CD4-positive, alpha-beta T cell (primary cell): Measurements from ENCODE around the gene RHOU. TPM values are rescaled to one million over a fixed set of nuclear protein-coding genes. Genes with fewer than 3 reads are reported as not detected.

Experiments
- ATAC-seq: fragments of 200-7000 bp; cut with Tn5 transposase; one replicate; pipeline ENCODE4 v1.10.0; 2022; ENCODE audit warnings: mild to moderate bottlenecking; ENCODE audit not compliant: poor library complexity
- CTCF ChIA-PET: fragments of 350-600 bp; sonication (Branson Sonifier 250); formaldehyde crosslinking; loops from one replicate; lab custom pipeline; 2021; ENCODE audit warnings: antibody characterized with exemption, inconsistent platforms; lab: Charles Lee
- POLR2A ChIA-PET: fragments of 350-600 bp; sonication (Branson Sonifier 250); formaldehyde crosslinking; loops from one replicate; lab custom pipeline; 2021; ENCODE audit warnings: antibody characterized with exemption, inconsistent platforms; lab: Charles Lee
- DNase-seq, 14 experiments: peaks; one replicate each; pipeline ENCODE4 v3.0.0-alpha.2; 2013 to 2020; ENCODE audit warnings: mixed read lengths in 2 of 14
- H3K27ac ChIP-seq, 2 donors: one replicate each; pipeline versions ENCODE4 v1.5.1 to v1.7.0; 2013; ENCODE audit warnings: low read length in 2 of 2, low read depth in 1 of 2, mild to moderate bottlenecking in 1 of 2
- H3K27me3 ChIP-seq, 2 experiments: 1 replicate in 1 of 2; 2 replicates in 1 of 2; pipeline versions ENCODE4 v1.6.1 to v1.7.0; 2013; ENCODE audit warnings: low read length in 2 of 2, control low read depth in 1 of 2, mild to moderate bottlenecking in 1 of 2, moderate library complexity in 1 of 2; ENCODE audit not compliant: insufficient read depth in 2 of 2, control insufficient read depth in 1 of 2
- H3K36me3 ChIP-seq: one replicate; pipeline ENCODE4 v1.6.1; 2013; ENCODE audit warnings: low read length, control low read depth; ENCODE audit not compliant: insufficient read depth
- H3K4me1 ChIP-seq: one replicate; pipeline ENCODE4 v1.6.1; 2013; ENCODE audit warnings: low read length, control low read depth; ENCODE audit not compliant: insufficient read depth
- H3K4me3 ChIP-seq: one replicate; pipeline ENCODE4 v1.5.1; 2013; ENCODE audit warnings: mild to moderate bottlenecking, low read length, moderate library complexity
- H3K9me3 ChIP-seq, 2 experiments: 1 replicate in 1 of 2; 2 replicates in 1 of 2; pipeline versions ENCODE4 v1.6.1 to v1.7.0; 2013; ENCODE audit warnings: low read length in 2 of 2, mild to moderate bottlenecking in 2 of 2, control low read depth in 1 of 2, moderate library complexity in 1 of 2; ENCODE audit not compliant: control insufficient read depth in 1 of 2, insufficient read depth in 1 of 2
- H3K27ac Mint-ChIP-seq: one replicate; pipeline ENCODE4 v1.8.0; 2020; ENCODE audit warnings: mixed read lengths
- H3K27me3 Mint-ChIP-seq: one replicate; pipeline ENCODE4 v1.8.0; 2021; ENCODE audit warnings: mixed read lengths
- H3K36me3 Mint-ChIP-seq: one replicate; pipeline ENCODE4 v1.8.0; 2021; ENCODE audit warnings: low read depth, mixed read lengths
- H3K4me1 Mint-ChIP-seq: one replicate; pipeline ENCODE4 v1.8.0; 2021; ENCODE audit warnings: low read depth, mixed read lengths
- H3K4me3 Mint-ChIP-seq: one replicate; pipeline ENCODE4 v1.8.0; 2020; ENCODE audit warnings: mild to moderate bottlenecking, mixed read lengths
- H3K9me3 Mint-ChIP-seq: one replicate; pipeline ENCODE4 v1.8.0; 2020; ENCODE audit warnings: mixed read lengths
- intact Hi-C, 2 experiments: fragments of 100-400 bp; cut with DNase I in 1 of 2; cut with micrococcal nuclease in 1 of 2; formaldehyde crosslinking; loops; one replicate each; pipeline versions ENCODE4 v1.15.1 to v1.9.0; 2023 to 2025; cut with DNase I, micrococcal nuclease
- total RNA-seq, 174 experiments: library from RNA in 2 of 174; stranded (reverse) in 2 of 174; gene quantifications; one replicate each; pipeline ENCODE4 v1.2.3 and lab custom pipeline; 2021 to 2026
- TF ChIP-seq, protein P1 (sequence below): fragments of 200-600 bp; IDR thresholded peaks from one replicate; pipeline ENCODE4 v1.8.0; 2022; ENCODE audit warnings: antibody characterized with exemption, mild to moderate bottlenecking

The RHOU gene
- total RNA-seq, 2 experiments from 2014 or later = 1.2 TPM

DNA sequence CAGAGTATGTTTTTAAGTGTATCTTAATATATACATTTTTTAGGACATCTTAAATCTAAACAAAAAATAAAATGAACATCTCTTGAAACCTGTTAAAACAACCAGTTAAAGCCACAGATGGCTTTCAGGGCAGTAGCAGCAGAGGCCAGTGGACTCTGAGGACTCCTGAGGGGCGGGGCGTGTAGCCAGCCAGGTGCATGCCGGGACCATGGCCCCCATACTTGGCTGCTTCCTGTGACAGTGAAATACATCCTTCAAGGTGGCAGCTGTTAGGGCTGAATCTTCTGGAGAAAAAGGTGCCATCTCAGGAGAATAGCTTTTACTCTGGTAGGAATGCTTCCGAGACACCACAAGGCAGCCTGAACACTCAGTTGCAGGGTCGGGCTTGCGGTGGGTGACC lies 9.6 kb downstream of the RHOU start:
- H3K4me1 ChIP-seq = peaks cover 6% of the 10 kb centered on the region
- Mint-ChIP-seq H3K27me3 (no peaks in the 10 kb centered on the region), H3K9me3 (no peaks in the 10 kb centered on the region), H3K36me3 (peaks cover 21% of the 10 kb centered on the region), H3K27ac (no peak overlapping the region), H3K4me3 (no peak overlapping the region), H3K4me1 (peaks cover 20% of the 10 kb centered on the region)
- H3K27ac ChIP-seq = no peak overlapping the region
- TF ChIP-seq, protein P1, sequence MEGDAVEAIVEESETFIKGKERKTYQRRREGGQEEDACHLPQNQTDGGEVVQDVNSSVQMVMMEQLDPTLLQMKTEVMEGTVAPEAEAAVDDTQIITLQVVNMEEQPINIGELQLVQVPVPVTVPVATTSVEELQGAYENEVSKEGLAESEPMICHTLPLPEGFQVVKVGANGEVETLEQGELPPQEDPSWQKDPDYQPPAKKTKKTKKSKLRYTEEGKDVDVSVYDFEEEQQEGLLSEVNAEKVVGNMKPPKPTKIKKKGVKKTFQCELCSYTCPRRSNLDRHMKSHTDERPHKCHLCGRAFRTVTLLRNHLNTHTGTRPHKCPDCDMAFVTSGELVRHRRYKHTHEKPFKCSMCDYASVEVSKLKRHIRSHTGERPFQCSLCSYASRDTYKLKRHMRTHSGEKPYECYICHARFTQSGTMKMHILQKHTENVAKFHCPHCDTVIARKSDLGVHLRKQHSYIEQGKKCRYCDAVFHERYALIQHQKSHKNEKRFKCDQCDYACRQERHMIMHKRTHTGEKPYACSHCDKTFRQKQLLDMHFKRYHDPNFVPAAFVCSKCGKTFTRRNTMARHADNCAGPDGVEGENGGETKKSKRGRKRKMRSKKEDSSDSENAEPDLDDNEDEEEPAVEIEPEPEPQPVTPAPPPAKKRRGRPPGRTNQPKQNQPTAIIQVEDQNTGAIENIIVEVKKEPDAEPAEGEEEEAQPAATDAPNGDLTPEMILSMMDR = no peak
- H3K9me3 ChIP-seq = no peaks in the 10 kb centered on the region
- H3K4me3 ChIP-seq = no peak overlapping the region
- DNase-seq = no peak
- peaks cover 16% of the 10 kb centered on the region for H3K36me3 ChIP-seq
- intact Hi-C loops = no loop called here
- CTCF ChIA-PET = no interaction called here
- ATAC-seq = no peak
- H3K27me3 ChIP-seq = no peaks in the 10 kb centered on the region
- POLR2A ChIA-PET = no interaction called here

DNA sequence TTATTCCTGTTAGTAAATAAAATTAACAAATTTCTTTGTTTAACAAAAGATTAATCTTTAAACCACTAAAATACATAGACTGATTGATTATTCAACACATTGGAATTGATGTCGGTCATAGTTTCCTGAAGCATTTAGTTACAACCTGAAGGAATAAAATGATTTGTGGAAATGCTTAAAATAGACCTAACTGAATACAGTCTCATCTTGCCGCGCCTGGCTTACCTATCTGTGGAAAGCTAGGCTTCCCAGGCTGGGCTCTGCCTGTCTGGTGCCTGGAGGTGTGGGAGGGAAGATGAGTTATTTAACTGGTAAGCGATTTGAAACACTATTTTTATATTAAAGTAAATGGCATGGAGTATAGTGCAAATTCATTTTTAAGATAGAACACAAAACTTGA lies 10.2 kb downstream of the RHOU start:
- ChIA-PET CTCF (no interaction called here), POLR2A (no interaction called here)
- DNase-seq (no peak), ATAC-seq (no peak)
- intact Hi-C loops = no loop called here
- Histone ChIP-seq H3K27me3 (no peaks in the 10 kb centered on the region), H3K4me3 (no peak overlapping the region), H3K9me3 (no peaks in the 10 kb centered on the region), H3K27ac (no peak overlapping the region), H3K4me1 (peaks cover 6% of the 10 kb centered on the region), H3K36me3 (peaks cover 16% of the 10 kb centered on the region)
- Mint-ChIP-seq H3K9me3 (no peaks in the 10 kb centered on the region), H3K27me3 (no peaks in the 10 kb centered on the region), H3K36me3 (peaks cover 21% of the 10 kb centered on the region), H3K4me1 (peaks cover 20% of the 10 kb centered on the region), H3K4me3 (no peak overlapping the region), H3K27ac (no peak overlapping the region)
- TF ChIP-seq, protein P1 = no peak

DNA sequence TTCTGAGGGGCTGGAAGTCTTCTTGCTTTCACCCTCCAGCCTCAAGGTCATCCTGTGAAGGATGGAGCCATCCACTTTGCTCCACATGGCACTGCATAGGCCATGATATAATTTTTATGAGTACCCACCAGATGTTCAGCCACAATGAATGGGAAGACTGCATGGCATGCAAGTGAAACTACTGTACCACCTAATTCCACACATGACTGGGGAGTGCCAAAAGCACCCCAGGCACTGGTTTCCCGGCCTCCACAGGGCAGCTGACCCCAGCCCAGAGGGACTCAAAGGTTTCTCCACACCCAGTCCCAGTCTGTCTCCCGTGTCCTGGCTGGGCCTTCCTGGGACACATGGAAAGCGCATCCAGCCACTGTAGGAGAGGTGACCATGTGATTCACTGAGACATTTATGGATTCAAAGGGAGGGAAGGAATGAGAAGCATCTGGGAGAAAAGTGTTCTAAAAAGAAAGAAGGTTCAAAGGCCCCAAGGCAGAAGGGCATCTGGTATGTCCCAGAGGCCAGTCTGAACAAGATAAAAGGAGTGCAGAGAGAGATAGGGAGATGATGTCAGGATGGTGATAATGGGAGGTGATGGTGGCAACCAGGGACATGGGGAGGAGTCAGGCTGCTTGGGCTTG lies 12.1 kb downstream of the RHOU start:
- POLR2A ChIA-PET = interaction anchor here (0.6 kb wide), 1 partner anchor 572 kb away, joined by 3 read pairs; no protein-coding TSS in a partner anchor
- no peaks in the 10 kb centered on the region for H3K9me3 Mint-ChIP-seq
- no peak for ATAC-seq
- Histone ChIP-seq H3K4me1 (peaks cover 6% of the 10 kb centered on the region), H3K9me3 (no peaks in the 10 kb centered on the region), H3K27me3 (no peaks in the 10 kb centered on the region), H3K27ac (no peak overlapping the region), H3K4me3 (no peak overlapping the region), H3K36me3 (peaks cover 16% of the 10 kb centered on the region)
- intact Hi-C loops = no loop called here
- CTCF ChIA-PET = no interaction called here
- peaks cover 14% of the 10 kb centered on the region for H3K36me3 Mint-ChIP-seq
- H3K4me3 Mint-ChIP-seq = no peak overlapping the region
- H3K27me3 Mint-ChIP-seq = no peaks in the 10 kb centered on the region
- no peak for DNase-seq
- peaks cover 15% of the 10 kb centered on the region for H3K4me1 Mint-ChIP-seq
- H3K27ac Mint-ChIP-seq = no peak overlapping the region
- TF ChIP-seq, protein P1 = no peak
